ENCODE data around the gene NDP.

DNA sequence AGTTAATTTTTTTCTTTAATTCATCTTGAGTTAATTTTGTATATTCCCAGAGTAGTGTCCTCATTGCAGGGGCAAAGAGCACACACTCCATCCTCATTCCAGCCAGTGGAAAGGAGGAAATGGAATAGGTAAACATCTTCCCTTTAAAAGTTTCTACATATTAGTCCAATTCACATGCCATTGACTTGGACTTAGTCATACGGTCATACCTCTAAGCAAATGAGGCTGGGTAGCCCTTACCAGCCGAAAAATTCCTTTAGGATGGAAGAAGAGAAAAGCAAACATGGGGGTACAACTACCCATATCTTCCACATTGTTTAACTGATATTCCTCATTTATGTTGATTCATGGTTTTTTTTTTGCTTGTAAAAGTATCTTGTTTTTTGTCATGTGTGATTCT, 37.4 kb upstream of the NDP start:
- TF ChIP-seq GATA2 (IDR thresholded peaks at IDR 0.05; ENCODE audit: low read depth, low read length) (no peak), GATA3 (IDR thresholded peaks at IDR 0.05; ENCODE audit: low read depth, low read length) (no peak)

Measured in SH-SY5Y (cell line).